Measurements from ENCODE around the gene RSAD2. TPM values are rescaled to one million over a fixed set of nuclear protein-coding genes. Genes with fewer than 3 reads are reported as not detected.

Gene RSAD2
- total RNA-seq, 1 donor from 2014 or later = 9.5 TPM

DNA sequence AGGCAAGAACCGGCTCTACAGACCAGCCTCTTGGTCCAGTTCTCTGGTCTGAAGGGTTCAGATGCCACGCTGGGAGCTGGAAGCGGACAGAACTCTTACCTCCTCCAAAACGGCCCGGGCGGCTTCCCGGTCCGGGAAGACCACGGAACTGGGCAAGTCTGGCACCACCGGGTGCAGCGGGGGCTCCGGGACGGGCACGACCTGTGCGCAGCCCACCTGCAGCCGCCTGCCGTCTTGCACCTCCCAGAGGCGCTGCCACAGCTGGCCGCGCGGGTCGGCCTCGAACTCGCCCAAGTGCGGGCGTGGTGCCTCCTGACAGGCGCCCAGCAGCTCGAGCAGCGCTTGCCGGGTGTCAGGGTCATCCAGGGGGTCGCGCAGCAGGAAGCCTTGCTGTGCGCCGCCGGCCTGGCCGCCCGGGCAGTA lies 12.6 kb upstream of the RSAD2 start:
- Histone ChIP-seq H3K4me1 (ENCODE audit: insufficient read depth, low read length) (peaks cover 7% of the 10 kb centered on the region), H2AFZ (ENCODE audit: low read depth, low read length) (peak overlapping the region; percentile 75), H4K20me1 (ENCODE audit: insufficient read depth, low read length) (no peaks in the 10 kb centered on the region), H3K36me3 (ENCODE audit: insufficient read depth, low read length) (no peaks in the 10 kb centered on the region), H3K9ac (ENCODE audit: low read length) (peak overlapping the region; percentile 73), H3K4me2 (ENCODE audit: low read length) (peak overlapping the region; percentile 92), H3K4me3 (ENCODE audit: insufficient read depth, low read depth, low read length) (peak overlapping the region; percentile 67), H3K79me2 (ENCODE audit: insufficient read depth, low read length) (no peaks in the 10 kb centered on the region), H3K9me3 (ENCODE audit: insufficient read depth, low read depth, low read length) (no peaks in the 10 kb centered on the region), H3K27me3 (ENCODE audit: insufficient read depth, low read length) (peaks cover 2% of the 10 kb centered on the region), H3K27ac (ENCODE audit: low read depth, low read length) (no peak overlapping the region)
- TF ChIP-seq EZH2 (IDR thresholded peaks at IDR 0.05; ENCODE audit: insufficient read depth, low read length) (peak; percentile 65), CTCF (IDR thresholded peaks at IDR 0.05; ENCODE audit: insufficient read depth, low read depth, low read length) (no peak)
- Mint-ChIP-seq H3K27me3 (ENCODE audit: low read depth, unreplicated experiment) (peaks cover 4% of the 10 kb centered on the region), H3K36me3 (ENCODE audit: low read depth, unreplicated experiment) (peaks cover 27% of the 10 kb centered on the region), H3K4me1 (ENCODE audit: low read depth, unreplicated experiment) (peaks cover 22% of the 10 kb centered on the region), H3K4me3 (ENCODE audit: unreplicated experiment) (peak overlapping the region; percentile 86), H3K9me3 (ENCODE audit: unreplicated experiment) (peaks cover 15% of the 10 kb centered on the region), H3K27ac (ENCODE audit: unreplicated experiment) (no peak overlapping the region)
- DNase-seq (ENCODE audit: low read depth) = no peak
- FAIRE-seq = no peak

DNA sequence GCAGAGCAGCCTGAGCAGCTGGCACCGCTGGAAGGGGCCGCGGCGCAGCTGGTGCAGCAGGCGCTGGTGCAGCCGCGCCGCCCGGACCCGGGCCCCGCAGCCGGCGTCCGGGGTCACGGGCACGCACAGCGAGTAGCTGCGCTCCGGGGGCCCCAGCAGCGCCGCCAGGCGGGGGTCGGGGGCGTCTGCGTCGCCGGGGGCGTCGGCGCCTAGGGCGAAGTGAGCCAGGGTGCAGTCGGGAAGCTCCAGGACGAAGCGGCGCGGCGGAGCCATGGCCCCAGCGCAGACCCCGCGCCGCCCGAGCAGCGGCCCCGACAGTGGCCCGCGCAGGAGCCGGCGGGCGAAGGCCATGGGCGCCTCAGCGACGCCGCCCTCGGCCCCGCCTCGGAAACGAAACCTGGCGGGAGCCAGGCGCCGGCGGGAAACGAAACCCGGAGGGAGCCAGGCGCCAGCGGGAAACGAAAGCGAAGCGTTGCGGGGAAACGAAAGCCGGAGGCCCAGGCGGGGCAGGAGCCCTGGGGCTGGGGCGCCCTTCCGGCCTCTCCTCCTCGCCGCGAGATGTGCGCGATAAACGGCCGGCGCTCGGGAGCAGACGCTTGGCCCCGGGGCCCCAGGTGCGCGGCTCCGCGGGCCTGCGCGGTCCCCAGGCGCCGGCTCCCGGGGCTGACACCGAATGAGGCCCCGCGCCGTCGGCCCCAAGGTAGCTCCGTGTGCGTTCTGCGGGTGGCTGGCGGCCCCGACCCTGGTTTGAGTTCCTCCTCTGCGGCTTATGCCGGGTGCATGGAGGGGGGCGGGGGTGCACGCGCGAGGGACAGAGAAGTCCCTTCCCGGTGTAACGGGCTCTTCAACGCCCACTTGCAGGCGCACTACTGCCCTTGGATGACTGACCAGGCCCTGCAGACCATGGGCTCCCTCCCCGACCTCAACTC lies 12.0 kb upstream of the RSAD2 start, which contains the start of gene CMPK2:
CMPK2 (minus strand) TSS at position 562 of the 929 bp plus-strand sequence; CDS start at position 351, 211 bp downstream.
- Histone ChIP-seq H3K9me3 (ENCODE audit: insufficient read depth, low read depth, low read length) (no peaks in the 10 kb centered on the region), H3K36me3 (ENCODE audit: insufficient read depth, low read length) (no peaks in the 10 kb centered on the region), H3K4me1 (ENCODE audit: insufficient read depth, low read length) (peaks cover 7% of the 10 kb centered on the region), H3K4me2 (ENCODE audit: low read length) (peak within 1 kb of the TSS; percentile 92), H4K20me1 (ENCODE audit: insufficient read depth, low read length) (no peaks in the 10 kb centered on the region), H3K27ac (ENCODE audit: low read depth, low read length) (no peak within 1 kb of the TSS), H3K9ac (ENCODE audit: low read length) (peak within 1 kb of the TSS; percentile 73), H2AFZ (ENCODE audit: low read depth, low read length) (peak within 1 kb of the TSS; percentile 75), H3K27me3 (ENCODE audit: insufficient read depth, low read length) (peaks cover 2% of the 10 kb centered on the region), H3K79me2 (ENCODE audit: insufficient read depth, low read length) (no peaks in the 10 kb centered on the region), H3K4me3 (ENCODE audit: insufficient read depth, low read depth, low read length) (peak within 1 kb of the TSS; percentile 67)
- Mint-ChIP-seq H3K9me3 (ENCODE audit: unreplicated experiment) (peaks cover 9% of the 10 kb centered on the region), H3K4me1 (ENCODE audit: low read depth, unreplicated experiment) (peaks cover 22% of the 10 kb centered on the region), H3K36me3 (ENCODE audit: low read depth, unreplicated experiment) (peaks cover 20% of the 10 kb centered on the region), H3K4me3 (ENCODE audit: unreplicated experiment) (peak within 1 kb of the TSS; percentile 91), H3K27ac (ENCODE audit: unreplicated experiment) (peak within 1 kb of the TSS; percentile 67), H3K27me3 (ENCODE audit: low read depth, unreplicated experiment) (peaks cover 4% of the 10 kb centered on the region)
- peak; percentile 55 for TF ChIP-seq EZH2 (IDR thresholded peaks at IDR 0.05; ENCODE audit: insufficient read depth, low read length)
- TF ChIP-seq CTCF (IDR thresholded peaks at IDR 0.05; ENCODE audit: insufficient read depth, low read depth, low read length) = no peak
- no peak for FAIRE-seq
- DNase-seq (ENCODE audit: low read depth) = peak; percentile 31

Data from astrocyte (in vitro differentiated cells and primary cell).